Loucy (cell line): Measurements from ENCODE around the gene ARID1B.

Experiments
- H2AFZ ChIP-seq: fragments of 200-600 bp; sonication (generic); 2 replicates; pipeline ENCODE4 v1.6.0; 2016; ENCODE audit warnings: antibody characterized with exemption, mild to moderate bottlenecking, low read length, moderate library complexity
- H3F3A ChIP-seq: fragments of 200-600 bp; 2 replicates; pipeline ENCODE4 v1.6.0; 2016; ENCODE audit warnings: antibody characterized with exemption, low read depth, mild to moderate bottlenecking
- H3K27me3 ChIP-seq: fragments of 200-600 bp; sonication (generic); 2 replicates; pipeline ENCODE4 v1.6.1; 2014; ENCODE audit warnings: low read length, mild to moderate bottlenecking; ENCODE audit not compliant: insufficient read depth, poor library complexity, severe bottlenecking
- H3K36me3 ChIP-seq: fragments of 200-600 bp; sonication (generic); 2 replicates; pipeline ENCODE4 v1.6.1; 2016; ENCODE audit warnings: low read length; ENCODE audit not compliant: insufficient read depth
- H3K4me1 ChIP-seq: fragments of 200-600 bp; sonication (generic); 2 replicates; pipeline ENCODE4 v1.5.1; 2014; ENCODE audit warnings: low read length, mild to moderate bottlenecking; ENCODE audit not compliant: insufficient read depth, poor library complexity, severe bottlenecking
- H3K4me2 ChIP-seq: fragments of 200-600 bp; sonication (generic); 2 replicates; pipeline ENCODE4 v1.6.0; 2014; ENCODE audit warnings: antibody characterized with exemption, low read length, low read depth, mild to moderate bottlenecking; ENCODE audit not compliant: poor library complexity, severe bottlenecking
- H3K4me3 ChIP-seq: fragments of 200-600 bp; sonication (generic); 2 replicates; pipeline ENCODE4 v1.5.1; 2014; ENCODE audit warnings: low read length, mild to moderate bottlenecking, mixed read lengths; ENCODE audit not compliant: poor library complexity, severe bottlenecking
- H3K79me2 ChIP-seq: fragments of 200-600 bp; sonication (generic); 2 replicates; pipeline ENCODE4 v1.6.1; 2014; ENCODE audit warnings: low read length; ENCODE audit not compliant: insufficient read depth
- H3K9ac ChIP-seq: fragments of 200-600 bp; sonication (generic); 2 replicates; pipeline ENCODE4 v1.6.0; 2014; ENCODE audit warnings: mild to moderate bottlenecking, low read depth, low read length, moderate library complexity; ENCODE audit not compliant: poor library complexity, severe bottlenecking
- H3K9me2 ChIP-seq: fragments of 200-600 bp; sonication (generic); replicated peaks from 2 replicates; pipeline ENCODE4 v1.6.1; 2016; ENCODE audit warnings: low read depth, low read length, mixed read lengths
- H3K9me3 ChIP-seq: fragments of 200-600 bp; sonication (generic); 2 replicates; pipeline ENCODE4 v1.6.1; 2014; ENCODE audit warnings: mild to moderate bottlenecking, antibody characterized with exemption, low read length, low read depth; ENCODE audit not compliant: insufficient read depth
- H4K20me1 ChIP-seq: fragments of 200-600 bp; sonication (generic); 2 replicates; pipeline ENCODE4 v1.6.0; 2014; ENCODE audit warnings: antibody characterized with exemption, low read length, mild to moderate bottlenecking; ENCODE audit not compliant: insufficient read depth, poor library complexity, severe bottlenecking
- EZH2phosphoT487 ChIP-seq: fragments of 200-600 bp; IDR thresholded peaks from 2 replicates; pipeline ENCODE4 v1.6.1; 2018; ENCODE audit warnings: antibody characterized with exemption, mild to moderate bottlenecking, moderate library complexity, borderline replicate concordance
- TF ChIP-seq, protein P1 (sequence below): fragments of 200-600 bp; sonication (generic); conservative IDR thresholded peaks from 2 replicates; pipeline ENCODE4 v1.5.1; 2014; ENCODE audit warnings: mild to moderate bottlenecking, antibody characterized with exemption, low read length

The ARID1B gene

DNA sequence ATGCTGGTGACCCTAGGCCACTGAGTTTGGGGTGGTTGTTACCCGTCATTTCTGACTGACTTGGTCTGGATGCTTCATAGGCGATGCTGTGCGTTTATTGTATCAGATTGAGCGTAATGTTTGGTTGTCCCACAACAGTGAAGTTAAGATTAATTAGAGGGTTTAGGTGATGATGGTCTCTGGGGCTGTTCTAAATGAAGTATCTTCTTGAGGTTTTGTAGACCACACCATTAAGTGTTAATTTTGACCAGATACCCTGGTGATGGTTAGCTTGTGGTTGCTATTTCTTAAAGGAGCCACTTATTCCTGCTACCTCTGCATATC, 132.8 kb downstream of the ARID1B start:
- Histone ChIP-seq H3K27me3 (no peaks in the 10 kb centered on the region), H3K9ac (no peak overlapping the region), H3K4me3 (no peak overlapping the region), H3K36me3 (peaks cover 13% of the 10 kb centered on the region; the same call in 1 of the 2 replicates), H3K9me3 (no peaks in the 10 kb centered on the region), H3F3A (no peaks in the 10 kb centered on the region), H3K9me2 (no peaks in the 10 kb centered on the region), H3K4me1 (peaks cover 36% of the 10 kb centered on the region), H4K20me1 (peaks cover 70% of the 10 kb centered on the region), H3K4me2 (peak overlapping the region; percentile 27), H2AFZ (no peak overlapping the region), H3K79me2 (peaks cover 90% of the 10 kb centered on the region)
- TF ChIP-seq EZH2phosphoT487: no peak
- TF ChIP-seq, protein P1, sequence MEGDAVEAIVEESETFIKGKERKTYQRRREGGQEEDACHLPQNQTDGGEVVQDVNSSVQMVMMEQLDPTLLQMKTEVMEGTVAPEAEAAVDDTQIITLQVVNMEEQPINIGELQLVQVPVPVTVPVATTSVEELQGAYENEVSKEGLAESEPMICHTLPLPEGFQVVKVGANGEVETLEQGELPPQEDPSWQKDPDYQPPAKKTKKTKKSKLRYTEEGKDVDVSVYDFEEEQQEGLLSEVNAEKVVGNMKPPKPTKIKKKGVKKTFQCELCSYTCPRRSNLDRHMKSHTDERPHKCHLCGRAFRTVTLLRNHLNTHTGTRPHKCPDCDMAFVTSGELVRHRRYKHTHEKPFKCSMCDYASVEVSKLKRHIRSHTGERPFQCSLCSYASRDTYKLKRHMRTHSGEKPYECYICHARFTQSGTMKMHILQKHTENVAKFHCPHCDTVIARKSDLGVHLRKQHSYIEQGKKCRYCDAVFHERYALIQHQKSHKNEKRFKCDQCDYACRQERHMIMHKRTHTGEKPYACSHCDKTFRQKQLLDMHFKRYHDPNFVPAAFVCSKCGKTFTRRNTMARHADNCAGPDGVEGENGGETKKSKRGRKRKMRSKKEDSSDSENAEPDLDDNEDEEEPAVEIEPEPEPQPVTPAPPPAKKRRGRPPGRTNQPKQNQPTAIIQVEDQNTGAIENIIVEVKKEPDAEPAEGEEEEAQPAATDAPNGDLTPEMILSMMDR: no peak

DNA sequence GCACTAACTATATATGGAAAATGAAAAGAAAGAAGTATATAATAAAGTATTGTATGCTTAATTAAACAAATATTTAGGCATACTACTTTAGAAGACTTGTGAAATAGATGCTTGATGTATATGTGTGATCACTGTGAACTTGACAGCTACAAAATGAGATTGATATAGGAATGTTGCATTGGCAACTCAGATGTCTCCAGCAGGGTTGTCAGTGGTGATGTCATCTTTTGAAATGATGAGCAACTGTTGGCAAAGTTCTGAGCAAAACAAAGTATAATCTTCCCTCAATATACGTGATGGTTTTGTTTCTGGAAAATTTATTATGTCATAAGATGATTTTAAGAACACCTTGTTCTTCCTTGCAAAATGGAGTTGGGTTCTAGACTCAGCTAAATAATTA, 133.8 kb downstream of the ARID1B start:
- H3K4me2 ChIP-seq: no peak overlapping the region
- no peak for TF ChIP-seq EZH2phosphoT487
- TF ChIP-seq, protein P1: no peak
- peaks cover 36% of the 10 kb centered on the region for H3K4me1 ChIP-seq
- H3K9me2 ChIP-seq: no peaks in the 10 kb centered on the region
- H4K20me1 ChIP-seq: peaks cover 71% of the 10 kb centered on the region
- no peaks in the 10 kb centered on the region for H3K9me3 ChIP-seq
- no peak overlapping the region for H2AFZ ChIP-seq
- peaks cover 90% of the 10 kb centered on the region for H3K79me2 ChIP-seq
- no peaks in the 10 kb centered on the region for H3K27me3 ChIP-seq
- H3K9ac ChIP-seq: no peak overlapping the region
- peaks cover 10% of the 10 kb centered on the region; the same call in 1 of the 2 replicates for H3K36me3 ChIP-seq
- no peaks in the 10 kb centered on the region for H3F3A ChIP-seq
- no peak overlapping the region for H3K4me3 ChIP-seq

DNA sequence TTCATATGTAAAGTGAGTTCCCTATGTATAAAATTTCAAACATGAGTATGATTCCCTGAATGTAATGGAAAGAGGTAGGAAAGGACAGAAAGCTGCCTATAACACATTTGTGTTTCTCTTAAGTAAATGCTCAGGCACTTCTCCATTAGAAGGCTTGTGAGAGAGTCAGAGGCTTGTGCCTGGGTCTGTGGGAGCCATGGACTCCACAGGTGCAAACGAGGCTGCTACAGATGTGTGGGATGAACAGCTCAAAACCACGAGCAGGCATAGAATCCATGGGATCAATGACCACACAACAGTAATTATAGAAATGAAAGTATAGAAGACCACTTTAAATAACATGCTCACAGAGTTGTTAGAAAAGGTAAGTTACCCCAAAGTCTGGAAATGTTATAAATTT, 134.4 kb downstream of the ARID1B start:
- Histone ChIP-seq H3K9me3 (no peaks in the 10 kb centered on the region), H3K4me3 (no peak overlapping the region), H4K20me1 (peaks cover 73% of the 10 kb centered on the region), H3K79me2 (peaks cover 91% of the 10 kb centered on the region), H3K4me1 (peaks cover 36% of the 10 kb centered on the region), H2AFZ (no peak overlapping the region), H3K4me2 (no peak overlapping the region), H3K36me3 (peaks cover 10% of the 10 kb centered on the region; the same call in 1 of the 2 replicates), H3K9ac (no peak overlapping the region), H3K9me2 (no peaks in the 10 kb centered on the region), H3K27me3 (no peaks in the 10 kb centered on the region), H3F3A (no peaks in the 10 kb centered on the region)
- TF ChIP-seq, protein P1: no peak
- no peak for TF ChIP-seq EZH2phosphoT487
